NCI-H146 treated with DMSO at 0.1 percent for 48 hours (cell line): Measurements from ENCODE around the gene CCDC122.

Experiments
- DNase-seq: peaks from one replicate; lab custom pipeline; 2025; ENCODE audit not compliant: unreplicated experiment; lab: John Stamatoyannopoulos, UW

CCDC122 gene

DNA sequence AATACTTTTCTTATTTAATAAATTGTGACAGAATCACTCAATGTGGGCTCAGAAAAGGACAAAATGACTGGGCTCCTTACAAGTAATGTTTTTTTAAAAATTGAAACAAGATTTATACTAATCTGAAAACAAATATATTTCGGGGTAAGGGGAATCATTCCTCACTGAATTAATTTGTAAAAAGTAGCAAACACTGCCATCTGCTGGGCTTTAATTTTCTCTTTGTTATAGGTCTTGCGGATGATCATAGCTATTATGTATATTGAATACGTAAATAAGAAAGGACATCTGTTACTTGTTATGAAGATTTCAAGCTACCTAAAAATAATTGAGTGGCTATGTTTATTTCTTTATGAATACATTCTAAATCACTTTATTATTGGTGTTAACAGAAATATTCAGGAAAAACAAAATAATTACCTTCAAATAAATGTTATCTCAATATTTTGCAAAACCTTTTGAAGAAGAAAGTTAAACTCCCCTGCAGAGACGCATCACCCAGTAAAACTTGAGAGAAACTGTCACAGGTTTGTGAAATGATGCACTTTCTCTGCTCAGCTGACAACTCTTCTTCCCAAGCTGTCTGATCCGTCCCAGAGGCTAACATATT is 75.0 kb downstream of the CCDC122 start:
- peak; percentile 81 for DNase-seq

DNA sequence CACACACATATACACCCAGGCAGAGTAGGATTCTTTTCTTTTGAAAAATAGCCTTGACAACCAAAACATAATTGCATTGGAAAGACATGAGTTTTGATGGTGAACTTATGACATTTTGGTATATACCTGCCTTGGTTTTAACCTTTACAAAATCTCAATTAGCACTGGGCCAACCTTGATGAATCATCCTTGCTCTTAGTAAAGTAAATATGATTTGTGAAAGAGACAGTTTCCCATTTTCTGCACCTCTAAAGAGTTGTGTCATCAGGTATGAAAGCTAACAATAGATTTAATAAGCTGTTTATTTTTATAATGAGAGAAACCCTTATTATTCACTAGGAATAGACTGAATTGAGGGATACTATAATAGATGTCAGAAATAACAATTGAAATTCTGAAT is 77.0 kb downstream of the CCDC122 start:
- peak; percentile 68 for DNase-seq

DNA sequence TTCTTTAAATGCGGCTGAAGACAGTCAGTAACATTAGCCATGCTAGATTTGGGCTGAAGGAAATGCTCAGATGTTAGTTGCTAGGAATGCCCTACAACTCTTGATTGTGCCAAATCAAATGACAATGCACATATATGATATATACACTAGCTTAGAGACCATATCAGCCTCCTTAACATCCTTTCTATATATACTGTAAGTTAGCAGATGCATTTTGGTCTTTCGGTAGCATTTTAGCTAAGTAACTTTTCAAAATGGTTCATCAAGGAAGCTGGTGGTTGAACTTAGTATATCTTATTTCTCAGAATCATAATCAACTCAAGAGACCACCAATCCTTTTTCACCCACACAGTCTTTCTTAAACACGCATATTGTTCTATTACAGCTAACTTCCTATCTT is 78.7 kb downstream of the CCDC122 start:
- no peak for DNase-seq

DNA sequence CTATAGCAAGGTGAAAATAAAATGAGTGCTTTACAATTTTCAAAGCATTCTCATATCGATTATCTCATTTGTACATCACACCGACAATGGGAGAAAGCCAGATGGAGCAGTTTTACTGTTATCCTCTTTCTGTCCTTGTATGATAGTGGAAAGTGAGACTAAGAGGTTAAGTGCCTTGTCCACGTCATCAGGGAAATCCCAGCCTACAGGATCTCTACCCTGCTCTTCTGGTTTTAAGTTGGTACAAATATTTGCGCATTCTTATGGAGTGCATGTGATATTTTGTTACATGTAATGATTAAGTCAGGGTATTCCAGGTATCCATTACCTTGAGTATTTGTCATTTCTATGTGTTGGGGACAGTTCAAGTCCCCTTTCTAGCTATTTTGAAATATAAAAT is 80.3 kb downstream of the CCDC122 start:
- DNase-seq, result no peak

DNA sequence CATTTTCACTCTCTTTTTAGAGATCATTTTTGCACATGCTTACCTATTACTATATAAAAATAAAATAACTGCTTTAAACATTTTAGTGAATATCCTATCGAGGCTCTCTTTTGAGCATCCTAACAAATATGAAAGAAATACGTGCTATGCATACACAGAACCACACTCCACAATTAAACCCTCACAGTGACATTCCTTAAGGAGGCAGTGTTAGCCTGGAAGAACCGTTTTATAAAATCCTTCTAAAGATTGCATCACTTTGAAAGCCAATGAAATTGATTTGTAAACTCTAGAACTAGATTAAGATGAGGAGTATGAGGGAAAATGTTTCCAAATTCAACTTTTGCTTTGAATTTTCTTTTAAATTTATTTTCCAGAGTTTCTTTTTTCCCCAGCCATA is 81.7 kb downstream of the CCDC122 start:
- DNase-seq, result no peak

DNA sequence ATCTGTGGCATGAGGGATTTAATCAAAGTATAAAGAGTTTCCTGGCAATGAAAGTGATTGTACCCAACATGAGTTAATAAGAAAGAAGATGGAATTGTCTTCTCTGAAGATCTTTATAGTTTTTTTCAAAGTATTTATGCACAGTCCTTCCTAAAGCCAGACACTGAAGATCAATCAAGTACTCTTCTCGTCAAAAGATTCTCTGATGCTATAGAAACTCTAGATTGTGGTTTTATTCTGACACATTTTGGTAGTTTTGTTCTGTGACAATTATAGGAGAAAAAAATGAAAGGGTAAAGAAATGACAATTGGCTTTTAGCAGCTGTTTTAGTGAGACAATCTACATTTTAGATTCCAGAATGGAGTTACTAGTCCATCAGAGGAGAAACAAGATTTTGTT is 82.4 kb downstream of the CCDC122 start:
- DNase-seq, result no peak

DNA sequence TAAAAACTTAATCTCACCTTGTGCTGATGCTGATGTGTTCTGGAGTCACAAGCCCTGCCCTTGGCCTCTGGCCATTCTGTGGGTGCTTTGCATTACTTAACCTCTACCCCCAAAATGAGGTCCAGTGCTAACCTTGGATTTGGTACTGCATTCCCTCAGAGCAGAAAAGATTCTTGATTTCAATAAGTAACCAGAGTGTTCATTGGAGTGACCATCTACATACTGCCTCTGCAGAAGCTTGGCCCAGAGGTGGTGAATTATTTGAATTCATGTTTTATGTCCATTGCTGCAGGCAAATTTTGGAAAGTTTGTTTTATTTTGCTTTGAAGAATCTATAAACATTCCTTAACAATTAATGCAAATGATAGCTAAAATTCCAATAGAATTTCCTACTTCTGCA is 85.1 kb downstream of the CCDC122 start:
- DNase-seq, result no peak

DNA sequence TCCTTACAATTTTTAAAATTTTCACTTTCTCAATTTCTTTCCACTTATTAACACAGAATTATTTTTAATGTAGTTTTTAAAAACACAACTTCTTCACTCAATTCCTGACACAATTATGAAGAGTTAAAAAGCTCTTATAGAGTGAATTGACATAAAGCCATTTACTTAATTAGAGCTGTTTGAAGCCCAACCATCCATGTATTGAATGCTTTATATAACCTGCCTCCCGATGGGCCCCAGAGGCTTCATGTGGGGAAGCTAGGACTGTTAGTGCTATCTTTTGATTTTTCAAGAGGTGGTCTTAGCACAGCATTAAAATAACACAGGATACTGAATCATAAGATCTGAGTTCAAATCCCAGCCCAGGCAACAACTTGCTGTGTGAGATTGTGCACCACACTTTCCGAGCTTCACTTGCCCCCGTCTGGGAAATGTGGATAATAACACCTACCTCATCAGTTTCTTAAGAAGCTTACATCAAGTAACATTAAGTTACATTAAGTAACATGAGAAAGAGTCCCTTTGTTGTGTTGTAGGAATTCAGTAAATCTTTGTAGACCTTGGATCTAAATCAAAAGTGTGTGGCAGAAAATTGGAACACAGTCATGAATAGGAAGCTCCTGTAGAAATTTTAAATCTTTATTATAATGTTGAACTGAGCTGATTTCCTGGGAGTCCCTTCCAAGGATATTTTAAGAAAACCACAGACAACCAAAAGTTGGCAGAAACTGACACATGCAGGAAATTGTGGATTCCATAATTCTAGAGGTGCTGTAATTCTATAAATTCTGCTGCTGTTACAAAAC is 87.3 kb downstream of the CCDC122 start:
- no peak for DNase-seq

DNA sequence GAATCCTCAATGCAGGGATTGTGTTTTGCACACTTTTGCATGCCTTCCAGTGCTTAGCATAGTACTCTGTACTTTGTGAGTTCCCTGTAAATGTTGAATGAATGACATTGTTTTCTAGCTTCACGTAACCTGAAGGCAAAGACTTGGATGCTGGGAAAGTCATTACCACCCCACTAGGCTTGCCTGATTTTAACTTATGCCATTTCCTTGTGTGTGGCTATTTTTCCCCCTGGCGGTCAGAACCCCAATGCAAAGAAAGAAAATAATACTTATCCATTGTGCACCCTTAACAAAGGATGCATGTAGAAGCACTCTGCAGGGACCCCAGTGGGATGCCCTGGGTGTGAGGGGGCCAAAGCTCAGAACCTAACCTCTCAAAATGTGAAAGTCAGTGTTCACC is 91.5 kb downstream of the CCDC122 start:
- DNase-seq, result peak; percentile 57

DNA sequence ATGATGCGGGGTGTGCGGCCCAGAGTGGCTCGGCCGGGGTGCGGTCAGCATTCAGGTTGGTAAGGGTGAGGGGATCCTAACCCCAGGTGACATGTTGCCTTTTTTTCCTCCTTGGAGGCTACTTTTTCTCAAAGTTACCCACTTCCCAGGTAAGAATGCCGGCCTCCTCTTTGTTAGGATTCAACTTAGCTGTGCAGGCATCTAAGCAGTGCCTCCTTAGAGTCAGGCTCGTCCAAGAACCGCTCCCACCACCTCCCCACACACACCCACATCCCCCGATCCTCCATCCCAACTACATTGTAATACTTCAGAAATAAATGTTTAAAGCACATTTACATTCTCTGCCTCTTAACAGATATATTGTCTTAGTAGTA is 92.0 kb downstream of the CCDC122 start:
- no peak for DNase-seq

DNA sequence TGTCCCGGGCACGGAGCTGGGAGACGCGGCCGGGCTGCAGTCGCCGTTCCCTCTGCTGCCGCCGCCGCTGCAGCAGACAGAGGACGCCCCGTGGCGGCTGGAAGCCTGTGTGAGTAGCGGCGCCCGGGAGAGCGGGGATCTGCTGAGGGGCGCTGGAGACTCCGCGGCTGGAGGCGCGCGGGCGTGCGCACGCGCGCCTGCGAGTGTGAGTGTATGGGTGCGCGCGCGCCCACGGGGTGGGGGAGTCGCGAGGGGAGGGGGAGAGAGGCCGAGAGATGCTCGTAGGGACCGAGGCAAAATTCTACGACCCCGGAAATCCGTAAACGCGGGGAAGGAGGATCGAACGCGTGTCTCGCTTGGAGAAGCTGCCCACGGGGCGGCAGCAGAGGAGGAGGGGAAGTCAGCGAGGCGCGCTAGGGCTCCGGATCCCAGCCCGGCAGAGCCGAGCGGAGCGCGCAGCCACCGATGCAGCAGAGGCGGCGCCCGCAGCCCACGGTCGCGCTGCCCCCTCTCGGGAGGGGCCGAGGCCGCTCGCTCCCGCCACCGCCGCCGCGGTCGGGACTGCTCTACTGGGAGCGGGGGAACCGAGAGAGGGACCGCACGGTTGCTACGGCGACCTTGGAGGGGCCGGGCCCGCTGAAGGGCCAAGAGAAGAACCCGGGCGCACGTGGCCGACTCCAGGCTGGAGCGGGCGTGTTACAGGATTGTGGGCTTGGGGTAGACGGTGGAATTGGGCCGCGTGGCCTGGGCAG is 92.6 kb downstream of the CCDC122 start, which contains the start of gene ENOX1:
Gene ENOX1, minus strand, starts transcription at position 207 of the 752 bp plus-strand sequence.
- DNase-seq, result peak; percentile 70

DNA sequence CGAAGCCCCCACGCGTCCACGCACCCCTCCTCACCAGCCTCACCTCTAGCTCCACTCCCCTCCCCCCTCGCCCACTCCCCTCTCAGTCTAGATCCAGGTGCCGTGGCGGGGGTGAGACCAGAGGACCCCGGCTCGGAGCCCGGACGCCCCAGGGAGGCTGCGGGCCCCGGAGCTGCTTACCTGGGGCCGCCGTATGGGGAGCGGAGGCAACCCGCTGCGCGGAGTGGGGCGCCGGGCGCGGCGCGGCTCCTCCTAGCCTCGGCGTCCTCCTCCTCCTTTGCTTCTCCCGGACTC is 93.1 kb downstream of the CCDC122 start:
- DNase-seq, result no peak
